IMR-90 (cell line): Measurements from ENCODE around the gene RUFY1. TPM values are rescaled to one million over a fixed set of nuclear protein-coding genes. Genes with fewer than 3 reads are reported as not detected.

Experiments
- ATAC-seq: fragments of 200-7000 bp; cut with Tn5 transposase; 2 replicates; pipeline ENCODE4 v1.9.1; 2020; ENCODE audit warnings: low read depth, mild to moderate bottlenecking, moderate library complexity
- BruUV-seq: library from RNA; stranded (reverse); fragments of 400-500 nt; replicated peaks from 2 replicates; lab custom pipeline; 2021; lab: Mats Ljungman, UMichigan
- CTCF ChIA-PET: fragments of 300-600 bp; formaldehyde crosslinking; extraction: SDS; loops from one replicate; lab custom pipeline; 2021; ENCODE audit warnings: antibody characterized with exemption; lab: Yijun Ruan, JAX
- POLR2A ChIA-PET: fragments of 300-600 bp; sonication (Branson Sonifier 250); formaldehyde crosslinking; loops from one replicate; lab custom pipeline; 2022; ENCODE audit warnings: antibody characterized with exemption; ENCODE audit not compliant: unreplicated experiment; lab: Charles Lee
- DNase-seq: peaks from one replicate; pipeline ENCODE4 v3.0.0; 2013
- H2AFZ ChIP-seq: replicated peaks from 2 replicates; pipeline ENCODE3; 2013; ENCODE audit warnings: low read length, mild to moderate bottlenecking; ENCODE audit not compliant: poor library complexity
- H2AK5ac ChIP-seq: 2 replicates; pipeline ENCODE4 v1.6.1; 2013; ENCODE audit warnings: low read depth, low read length, inconsistent platforms
- H2AK9ac ChIP-seq: replicated peaks from 2 replicates; pipeline ENCODE3; 2013; ENCODE audit warnings: mild to moderate bottlenecking, low read depth, low read length, moderate library complexity; ENCODE audit not compliant: poor library complexity
- H2BK120ac ChIP-seq: 2 replicates; pipeline ENCODE4 v1.6.1; 2013; ENCODE audit warnings: low read depth, low read length, inconsistent platforms
- H2BK15ac ChIP-seq: 3 replicates; pipeline ENCODE4 v1.6.1; 2013; ENCODE audit warnings: low read depth, low read length, inconsistent platforms
- H2BK20ac ChIP-seq: 2 replicates; pipeline ENCODE4 v1.6.1; 2013; ENCODE audit warnings: low read depth, mild to moderate bottlenecking, inconsistent platforms, low read length, moderate library complexity
- H2BK5ac ChIP-seq: 2 replicates; pipeline ENCODE4 v1.6.1; 2013; ENCODE audit warnings: mild to moderate bottlenecking, low read depth, low read length, inconsistent platforms; ENCODE audit not compliant: poor library complexity, severe bottlenecking
- H3K14ac ChIP-seq: replicated peaks from 2 replicates; pipeline ENCODE4 v1.6.1; 2013; ENCODE audit warnings: low read depth, low read length, inconsistent platforms
- H3K18ac ChIP-seq: 2 replicates; pipeline ENCODE4 v1.6.1; 2013; ENCODE audit warnings: low read depth, low read length, control low read depth
- H3K23ac ChIP-seq: 2 replicates; pipeline ENCODE4 v1.6.1; 2013; ENCODE audit warnings: low read depth, low read length, inconsistent platforms
- H3K27ac ChIP-seq: 2 replicates; pipeline ENCODE4 v1.5.1; 2013; ENCODE audit warnings: mild to moderate bottlenecking, control low read depth, low read length; ENCODE audit not compliant: insufficient read depth
- H3K27me3 ChIP-seq: 2 replicates; pipeline ENCODE4 v1.6.1; 2013; ENCODE audit warnings: low read length; ENCODE audit not compliant: control insufficient read depth, insufficient read depth
- H3K36me3 ChIP-seq: 2 replicates; pipeline ENCODE4 v1.6.1; 2013; ENCODE audit warnings: low read length, mixed read lengths; ENCODE audit not compliant: control insufficient read depth, insufficient read depth
- H3K4ac ChIP-seq: 2 replicates; pipeline ENCODE4 v1.6.1; 2013; ENCODE audit warnings: low read depth, low read length, inconsistent platforms
- H3K4me1 ChIP-seq: 2 replicates; pipeline ENCODE4 v1.6.1; 2013; ENCODE audit warnings: low read length, mixed read lengths; ENCODE audit not compliant: control insufficient read depth, insufficient read depth
- H3K4me2 ChIP-seq: 2 replicates; pipeline ENCODE4 v1.6.1; 2013; ENCODE audit warnings: low read depth, mild to moderate bottlenecking, control low read depth, low read length, moderate library complexity
- H3K4me3 ChIP-seq: 2 replicates; pipeline ENCODE4 v1.5.1; 2013; ENCODE audit warnings: low read depth, mild to moderate bottlenecking, control low read depth, low read length, moderate library complexity; ENCODE audit not compliant: insufficient read depth
- H3K56ac ChIP-seq: 2 replicates; pipeline ENCODE4 v1.6.1; 2013; ENCODE audit warnings: low read length, inconsistent platforms; ENCODE audit not compliant: insufficient read depth; ENCODE audit errors: extremely low read depth
- H3K79me1 ChIP-seq, 2 experiments: 2 replicates each; pipeline ENCODE4 v1.6.1; 2013; ENCODE audit warnings: low read length in 2 of 2, inconsistent platforms in 1 of 2, low read depth in 1 of 2
- H3K9ac ChIP-seq: 2 replicates; pipeline ENCODE4 v1.6.1; 2013; ENCODE audit warnings: low read depth, low read length, control low read depth
- H3K9me1 ChIP-seq: 2 replicates; pipeline ENCODE4 v1.6.1; 2013; ENCODE audit warnings: low read length, inconsistent platforms; ENCODE audit not compliant: insufficient read depth
- H3K9me3 ChIP-seq: 2 replicates; pipeline ENCODE4 v1.6.1; 2013; ENCODE audit warnings: low read length; ENCODE audit not compliant: control insufficient read depth, insufficient read depth
- H4K20me1 ChIP-seq: 2 replicates; pipeline ENCODE4 v1.6.1; 2013; ENCODE audit warnings: low read length, inconsistent platforms; ENCODE audit not compliant: insufficient read depth
- H4K5ac ChIP-seq: 2 replicates; pipeline ENCODE4 v1.6.1; 2013; ENCODE audit warnings: mild to moderate bottlenecking, low read depth, low read length, control low read depth
- H4K8ac ChIP-seq, 2 experiments: 2 replicates each; pipeline ENCODE4 v1.6.1; 2013; ENCODE audit warnings: low read depth in 2 of 2, low read length in 2 of 2, control low read depth in 1 of 2, inconsistent platforms in 1 of 2
- H4K91ac ChIP-seq: 2 replicates; pipeline ENCODE4 v1.6.1; 2013; ENCODE audit warnings: low read depth, low read length, inconsistent platforms; ENCODE audit not compliant: insufficient read depth
- BHLHE40 ChIP-seq: fragments of 150-350 bp; IDR thresholded peaks from 2 replicates; pipeline ENCODE4 v1.6.1; 2016; ENCODE audit warnings: mild to moderate bottlenecking, low read depth, low read length
- CEBPB ChIP-seq: IDR thresholded peaks from 2 replicates; pipeline ENCODE4 v1.6.1; 2012; ENCODE audit warnings: low read depth, low read length, improper control_type of control experiment
- CHD1 ChIP-seq: IDR thresholded peaks from 2 replicates; pipeline ENCODE4 v1.6.1; 2012; ENCODE audit warnings: low read depth, low read length, improper control_type of control experiment
- FOS ChIP-seq: fragments of 150-350 bp; IDR thresholded peaks from 2 replicates; pipeline ENCODE4 v1.6.1; 2016; ENCODE audit warnings: low read depth, low read length
- MAZ ChIP-seq: IDR thresholded peaks from 2 replicates; pipeline ENCODE4 v1.6.1; 2012; ENCODE audit warnings: low read depth, mild to moderate bottlenecking, low read length, improper control_type of control experiment, moderate library complexity, borderline replicate concordance
- MXI1 ChIP-seq: IDR thresholded peaks from 2 replicates; pipeline ENCODE4 v1.6.1; 2012; ENCODE audit warnings: low read depth, mild to moderate bottlenecking, low read length, moderate library complexity, borderline replicate concordance
- POLR2A ChIP-seq: IDR thresholded peaks from 2 replicates; pipeline ENCODE4 v1.6.1; 2012; ENCODE audit warnings: mild to moderate bottlenecking, low read depth, low read length
- SMC3 ChIP-seq: fragments of 150-350 bp; IDR thresholded peaks from 2 replicates; pipeline ENCODE4 v1.6.1; 2016; ENCODE audit warnings: low read depth, mild to moderate bottlenecking, antibody characterized with exemption, low read length, moderate library complexity
- USF2 ChIP-seq: fragments of 150-350 bp; IDR thresholded peaks from 2 replicates; pipeline ENCODE4 v1.6.1; 2017; ENCODE audit warnings: mild to moderate bottlenecking, antibody characterized with exemption, low read length, low read depth
- WGBS, 2 experiments: methylation state at CpG; one replicate each; pipeline versions ENCODE4 v1.1.5 to v1.1.7; 2013; ENCODE audit warnings: missing lambda C conversion rate in 2 of 2; ENCODE audit not compliant: insufficient read length in 1 of 2; ENCODE audit errors: extremely low coverage in 2 of 2; 5-methylcytosine and 5-hydroxymethylcytosine counted together
- dilution Hi-C: fragments of 300-500 bp; cut with HindIII; formaldehyde crosslinking; loops from one replicate; pipeline ENCODE4 v1.14.3; 2018; ENCODE audit warnings: low sequenced_read_pairs; ENCODE audit not compliant: unreplicated experiment
- in situ Hi-C: fragments of 300-500 bp; cut with MboI; formaldehyde crosslinking; loops from 3 replicates; pipeline ENCODE4 v1.14.3; 2019; ENCODE audit warnings: low sequenced_read_pairs, inconsistent platforms, mixed read lengths
- intact Hi-C: fragments of 100-400 bp; cut with micrococcal nuclease; formaldehyde crosslinking; loops from 2 replicates; pipeline ENCODE4 v1.10.0; 2022
- polyA plus RNA-seq, 3 experiments: library from polyadenylated mRNA; depleted of rRNA; stranded (reverse); fragments of >200 nt; gene quantifications; 2 replicates each; pipeline ENCODE4 v1.2.3, GENCODE V29; 2012; ENCODE audit warnings: low replicate concordance in 1 of 3
- total RNA-seq: library from RNA; depleted of rRNA; stranded (reverse); fragments of >200 nt; gene quantifications from 2 replicates; pipeline ENCODE4 v1.2.3, GENCODE V29; 2012

Gene RUFY1
- total and polyA plus RNA-seq, 2 of the 4 experiments (the other 2 are of a cell fraction): 19.5 to 21.8 TPM

- H3K4ac ChIP-seq: peak overlapping the region; percentile 78
- no peak overlapping the region for H2BK20ac ChIP-seq
- ChIA-PET CTCF (interaction anchor here (0.5 to 1.2 kb wide), 4 partner anchors 9 to 162 kb away, joined by 3 to 5 read pairs (median 3); no protein-coding TSS in a partner anchor), POLR2A (interaction anchor here (0.6 to 1.1 kb wide), 4 partner anchors 9 to 199 kb away, joined by 3 to 13 read pairs (median 4); no protein-coding TSS in a partner anchor)
- peaks cover 22% of the 10 kb centered on the region for H3K36me3 ChIP-seq
- H4K20me1 ChIP-seq: peaks cover 44% of the 10 kb centered on the region
- H2BK15ac ChIP-seq: no peak overlapping the region; the same call in 2 of the 3 replicates
- in situ Hi-C loops: no loop called here
- H2AK9ac ChIP-seq: peak overlapping the region; percentile 98
- peak overlapping the region; percentile 86 for H2BK5ac ChIP-seq
- peak overlapping the region; percentile 62 for H3K9ac ChIP-seq
- peak overlapping the region; percentile 39 for H3K4me3 ChIP-seq
- peak overlapping the region; percentile 56 for H2BK120ac ChIP-seq
- dilution Hi-C loops: no loop called here
- peak overlapping the region; percentile 76 for H3K4me2 ChIP-seq
- peak; percentile 47; the same call in 1 of the 2 replicates for TF ChIP-seq USF2
- no peak for TF ChIP-seq CHD1
- TF ChIP-seq CEBPB: no peak
- TF ChIP-seq POLR2A: peak; percentile 28; the same call in 1 of the 2 replicates
- TF ChIP-seq FOS: peak; percentile 55; the same call in 1 of the 2 replicates
- peak; percentile 67; the same call in 1 of the 2 replicates for TF ChIP-seq MXI1
- TF ChIP-seq MAZ: peak; percentile 18; the same call in 1 of the 2 replicates
- peak; percentile 77 for TF ChIP-seq BHLHE40
- TF ChIP-seq SMC3: no peak
- H3K18ac ChIP-seq: peak overlapping the region; percentile 12; the same call in 1 of the 2 replicates
- peak overlapping the region; percentile 83 for H2AK5ac ChIP-seq
- no peaks in the 10 kb centered on the region for H3K9me3 ChIP-seq
- intact Hi-C loops: loop anchor here (5.0 kb wide), 2 partner anchors 73 to 198 kb away; partner anchors contain the start of genes CANX and SQSTM1
- H3K23ac ChIP-seq: peak overlapping the region; percentile 67
- H3K27ac ChIP-seq: peak overlapping the region; percentile 82
- H3K79me1 ChIP-seq: peaks cover 0 to 14% of the 10 kb centered on the region in 2 experiments; a peak in 2 of 4 replicates
- 2% methylated on average over 37 of the region's 68 CpGs; no CpG with 5 or more reads in 1 of the 2 experiments for WGBS, 2 experiments
- peak overlapping the region; percentile 69 for H4K5ac ChIP-seq
- H3K27me3 ChIP-seq: no peaks in the 10 kb centered on the region
- H3K14ac ChIP-seq: peak overlapping the region; percentile 59
- ATAC-seq: peak; percentile 28
- 0 out of 2 replicates have a peak, but pooled peaks cover 6% of the 10 kb centered on the region for H3K9me1 ChIP-seq
- peak; percentile 85 for DNase-seq
- peak overlapping the region; percentile 94 to 96 for H4K8ac ChIP-seq
- peak overlapping the region; percentile 55 for H3K56ac ChIP-seq
- peak overlapping the region; percentile 96 for H2AFZ ChIP-seq
- no TSS peak for BruUV-seq
- H3K4me1 ChIP-seq: peaks cover 11% of the 10 kb centered on the region
- H4K91ac ChIP-seq: peak overlapping the region; percentile 89
Observed at GRCh38 chr5:179623906-179624741, 73.8 kb downstream of the RUFY1 start.
